ENCODE results near the gene SLC44A1. TPM values are rescaled to one million over a fixed set of nuclear protein-coding genes. Genes with fewer than 3 reads are reported as not detected.

Gene SLC44A1
- total and polyA plus RNA-seq, 2 of the 13 experiments (the other 11 are each of a cell fraction or from before 2014, with no cell fraction given) = 21.4 to 40.8 TPM

DNA sequence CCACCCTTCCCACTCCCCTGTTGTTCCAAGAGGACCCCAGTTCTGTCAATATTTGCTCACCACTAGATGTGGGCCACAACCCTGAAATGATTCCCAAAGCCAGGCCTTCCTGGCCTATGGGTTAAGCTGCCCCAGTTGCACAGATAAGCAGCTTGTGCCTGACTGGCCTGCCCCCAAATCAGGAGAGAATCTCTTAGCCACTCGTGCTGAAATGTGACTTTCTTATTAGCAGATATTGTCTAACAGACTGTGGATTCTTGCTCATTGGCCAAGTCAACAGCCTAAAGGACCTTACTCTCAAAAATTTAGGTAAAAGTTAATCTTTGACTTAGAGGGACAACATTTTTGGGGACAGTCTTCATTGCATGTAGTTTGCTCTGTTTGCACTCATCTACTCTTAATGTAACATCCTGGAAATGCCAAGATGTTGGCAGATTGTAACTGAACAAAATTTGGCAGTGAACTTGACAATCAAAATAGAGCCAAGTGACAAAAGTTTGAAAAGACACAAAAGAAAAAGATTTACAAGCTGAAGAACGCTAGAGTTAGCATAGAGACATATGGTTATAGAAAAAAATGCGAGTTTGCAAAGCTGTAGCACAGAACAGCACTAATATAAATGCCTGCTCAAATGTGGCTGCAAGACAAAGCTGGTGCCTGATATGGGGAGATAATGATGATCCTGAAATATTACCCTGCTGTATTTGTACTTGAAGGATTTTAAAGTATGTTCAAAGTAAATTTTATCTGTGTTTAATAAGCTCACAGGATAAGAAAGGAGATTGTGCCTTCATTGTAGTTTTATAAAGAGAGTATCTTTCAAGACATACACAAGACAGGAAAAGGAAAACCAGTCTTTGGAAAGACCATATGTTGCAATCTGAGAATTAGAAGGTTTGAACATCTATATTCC, 174.4 kb downstream of the SLC44A1 start (continued):
- TF ChIP-seq POLR2G (IDR thresholded peaks at IDR 0.05; ENCODE audit: low read depth, low read length) (no peak), ZNF331 (CRISPR knock-in tag; IDR thresholded peaks at IDR 0.05) (peak; percentile 60; the same call in 1 of the 2 replicates), KAT2B (IDR thresholded peaks at IDR 0.05; ENCODE audit: borderline replicate concordance, low read depth, low read length) (no peak), SOX13 (IDR thresholded peaks at IDR 0.05) (peak; percentile 63; the same call in 1 of the 2 replicates), SOX13 (CRISPR knock-in tag; conservative IDR thresholded peaks at IDR 0.05 in 1 of 2, IDR thresholded peaks at IDR 0.05 in 1 of 2) (peak in 1 of 2 experiments; percentile 82; a peak in 1 of 4 replicates), STAT6 (CRISPR knock-in tag; IDR thresholded peaks at IDR 0.05; ENCODE audit: borderline replicate concordance) (0 out of 2 replicates have a peak, but pooled peaks have one; percentile 6), NR1H2 (CRISPR knock-in tag; IDR thresholded peaks at IDR 0.05; ENCODE audit: borderline replicate concordance, low read depth) (no peak), ZSCAN22 (CRISPR knock-in tag; IDR thresholded peaks at IDR 0.05) (no peak), REST (IDR thresholded peaks at IDR 0.05; ENCODE audit: borderline replicate concordance in 1 of 2, low read depth in 1 of 2, low read length in 2 of 2) (peak in 1 of 2 experiments; percentile 40; a peak in 1 of 4 replicates), ZNF251 (CRISPR knock-in tag; IDR thresholded peaks at IDR 0.05) (no peak), ZMYM4 (CRISPR knock-in tag; IDR thresholded peaks at IDR 0.05) (peak; percentile 93), ZMYM2 (CRISPR knock-in tag; IDR thresholded peaks at IDR 0.05) (peak; percentile 74), PRDM10 (CRISPR knock-in tag; IDR thresholded peaks at IDR 0.05; ENCODE audit: low read depth) (0 out of 2 replicates have a peak, but pooled peaks have one; percentile 29), CCAR2 (optimal IDR thresholded peaks at IDR 0.05; ENCODE audit: low read depth, low read length) (no peak), IKZF4 (CRISPR knock-in tag; IDR thresholded peaks at IDR 0.05; ENCODE audit: borderline replicate concordance, low read depth, not compliant biosample characterization) (no peak), ZNF672 (CRISPR knock-in tag; IDR thresholded peaks at IDR 0.05) (no peak), SMARCC2 (IDR thresholded peaks at IDR 0.05) (no peak), NBN (conservative IDR thresholded peaks at IDR 0.05) (no peak)
